GM12872 (cell line): ENCODE results near the gene MYO1H.

Source experiments
- CTCF ChIP-seq: IDR thresholded peaks from 3 replicates; pipeline ENCODE4 v1.5.1; 2011; ENCODE audit warnings: low read depth, mild to moderate bottlenecking, low read length, moderate library complexity; ENCODE audit not compliant: insufficient read depth

The MYO1H gene

GRCh38 chr12:109389146-109389545 is 41.4 kb downstream of the MYO1H start:
- no peak for TF ChIP-seq CTCF

GRCh38 chr12:109393437-109394345 is 46.0 kb downstream of the MYO1H start:
- peak; percentile 92 for TF ChIP-seq CTCF

- no peak for TF ChIP-seq CTCF
Measured at GRCh38 chr12:109394891-109395290, 47.2 kb downstream of the MYO1H start.

- TF ChIP-seq CTCF, result no peak
Measured at GRCh38 chr12:109418848-109419480, 71.3 kb downstream of the MYO1H start.

- no peak for TF ChIP-seq CTCF
Measured at GRCh38 chr12:109421355-109422087, 73.8 kb downstream of the MYO1H start.

- TF ChIP-seq CTCF, result no peak
Measured at GRCh38 chr12:109422251-109422650, 74.6 kb downstream of the MYO1H start.

GRCh38 chr12:109423392-109423791 is 75.7 kb downstream of the MYO1H start:
- TF ChIP-seq CTCF, result no peak
